Trophoblast cell (in vitro differentiated cells and primary cell): ENCODE data around the gene SPRED3.
A peak's percentile ranks its signal among the peaks of the same experiment; 100 is the strongest.

Source experiments
- DNase-seq, 2 donors: peaks; one replicate each; pipeline ENCODE4 v3.0.0-alpha.2; 2016
- H2AFZ ChIP-seq: 2 replicates; pipeline ENCODE4 v1.6.1; 2013; ENCODE audit warnings: low read length, moderate library complexity, mild to moderate bottlenecking; ENCODE audit not compliant: insufficient read depth, poor library complexity
- H2AK5ac ChIP-seq: 2 replicates; pipeline ENCODE4 v1.6.1; 2013; ENCODE audit warnings: mild to moderate bottlenecking, low read length
- H2BK120ac ChIP-seq: 2 replicates; pipeline ENCODE4 v1.6.1; 2013; ENCODE audit warnings: low read length, mild to moderate bottlenecking, moderate library complexity; ENCODE audit not compliant: insufficient read depth, poor library complexity
- H2BK12ac ChIP-seq: 2 replicates; pipeline ENCODE4 v1.6.1; 2013; ENCODE audit warnings: mild to moderate bottlenecking, low read length, moderate library complexity
- H2BK5ac ChIP-seq: 2 replicates; pipeline ENCODE4 v1.6.1; 2013; ENCODE audit warnings: low read length, low read depth, moderate library complexity, mild to moderate bottlenecking; ENCODE audit not compliant: poor library complexity
- H3K14ac ChIP-seq: 2 replicates; pipeline ENCODE4 v1.6.1; 2013; ENCODE audit warnings: mild to moderate bottlenecking, low read length
- H3K18ac ChIP-seq: 2 replicates; pipeline ENCODE4 v1.6.1; 2013; ENCODE audit warnings: mild to moderate bottlenecking, low read length
- H3K23ac ChIP-seq: 2 replicates; pipeline ENCODE4 v1.6.1; 2013; ENCODE audit warnings: low read length
- H3K27ac ChIP-seq: 2 replicates; pipeline ENCODE4 v1.5.1; 2013; ENCODE audit warnings: low read depth, mild to moderate bottlenecking, inconsistent platforms, low read length, moderate library complexity
- H3K27me3 ChIP-seq: 2 replicates; pipeline ENCODE4 v1.6.1; 2013; ENCODE audit warnings: inconsistent platforms, mild to moderate bottlenecking, low read length, moderate library complexity; ENCODE audit not compliant: insufficient read depth
- H3K36me3 ChIP-seq, 2 experiments: 1 replicate in 1 of 2; 2 replicates in 1 of 2; pipeline ENCODE4 v1.6.1; 2013; ENCODE audit warnings: low read length in 2 of 2, mild to moderate bottlenecking in 2 of 2, moderate library complexity in 1 of 2; ENCODE audit not compliant: insufficient read depth in 2 of 2, control insufficient read depth in 1 of 2
- H3K4ac ChIP-seq: 2 replicates; pipeline ENCODE4 v1.6.1; 2013; ENCODE audit warnings: low read depth, mild to moderate bottlenecking, low read length, moderate library complexity
- H3K4me1 ChIP-seq, 2 experiments: 1 replicate in 1 of 2; 2 replicates in 1 of 2; pipeline ENCODE4 v1.6.1; 2013; ENCODE audit warnings: low read length in 2 of 2, mild to moderate bottlenecking in 2 of 2, moderate library complexity in 1 of 2; ENCODE audit not compliant: insufficient read depth in 2 of 2, control insufficient read depth in 1 of 2
- H3K4me2 ChIP-seq: 2 replicates; pipeline ENCODE4 v1.6.1; 2013; ENCODE audit warnings: inconsistent platforms, mild to moderate bottlenecking, low read length, moderate library complexity
- H3K4me3 ChIP-seq: 2 replicates; pipeline ENCODE4 v1.5.1; 2013; ENCODE audit warnings: mild to moderate bottlenecking, low read depth, low read length, inconsistent platforms
- H3K79me1 ChIP-seq: one replicate; pipeline ENCODE4 v1.6.1; 2013; ENCODE audit warnings: low read length
- H3K79me2 ChIP-seq: 2 replicates; pipeline ENCODE4 v1.6.1; 2013; ENCODE audit warnings: low read length, mild to moderate bottlenecking; ENCODE audit not compliant: control insufficient read depth, insufficient read depth, poor library complexity
- H3K9ac ChIP-seq: 2 replicates; pipeline ENCODE4 v1.6.1; 2013; ENCODE audit warnings: mild to moderate bottlenecking, low read length
- H3K9me3 ChIP-seq: 2 replicates; pipeline ENCODE4 v1.6.1; 2013; ENCODE audit warnings: low read depth, mild to moderate bottlenecking, control low read depth, inconsistent platforms, low read length; ENCODE audit not compliant: insufficient read depth
- H4K12ac ChIP-seq: 2 replicates; pipeline ENCODE4 v1.6.1; 2013; ENCODE audit warnings: low read depth, mild to moderate bottlenecking, low read length, moderate library complexity
- H4K8ac ChIP-seq: 2 replicates; pipeline ENCODE4 v1.6.1; 2013; ENCODE audit warnings: low read depth, mild to moderate bottlenecking, low read length, moderate library complexity
- H4K91ac ChIP-seq: one replicate; pipeline ENCODE4 v1.6.1; 2013; ENCODE audit warnings: low read depth, mild to moderate bottlenecking, low read length, moderate library complexity
- WGBS: extraction: QIAGEN DNeasy Blood & Tissue Kit; methylation state at CpG from one replicate; pipeline ENCODE4 v1.1.7; 2013; ENCODE audit warnings: missing lambda C conversion rate; ENCODE audit not compliant: insufficient read length, insufficient coverage; ENCODE audit errors: extremely low coverage; 5-methylcytosine and 5-hydroxymethylcytosine counted together

The SPRED3 gene

GRCh38 chr19:38386300-38386970 lies 2.1 kb upstream of the SPRED3 start:
- Histone ChIP-seq H3K23ac (no peak overlapping the region), H3K4me3 (no peak overlapping the region), H2BK12ac (no peak overlapping the region), H4K91ac (no peak overlapping the region), H3K4ac (no peak overlapping the region), H2BK120ac (no peak overlapping the region), H3K18ac (no peak overlapping the region), H2AK5ac (no peak overlapping the region), H3K79me1 (peaks cover 8% of the 10 kb centered on the region), H3K27ac (no peak overlapping the region), H4K8ac (no peak overlapping the region), H3K14ac (no peak overlapping the region), H3K9ac (no peak overlapping the region), H3K4me1 (peaks cover 19 to 21% of the 10 kb centered on the region in 2 experiments), H4K12ac (no peak overlapping the region), H3K4me2 (no peak overlapping the region), H3K9me3 (no peaks in the 10 kb centered on the region), H3K79me2 (no peaks in the 10 kb centered on the region), H2AFZ (no peak overlapping the region), H3K36me3 (peaks cover 43 to 48% of the 10 kb centered on the region in 2 experiments), H2BK5ac (no peak overlapping the region), H3K27me3 (no peaks in the 10 kb centered on the region)
- no peak for DNase-seq
- no CpG with 5 or more reads among the region's 61 CpGs for WGBS

- H3K14ac ChIP-seq: no peak overlapping the region
These were observed 1.4 kb upstream of the SPRED3 start for GRCh38 chr19:38386971-38387549.

GRCh38 chr19:38387550-38388348 lies 748 bp upstream of the SPRED3 start, which contains the start of gene GGN:
TSS of gene GGN (minus strand) at chr19:38388034. CDS start at chr19:38387261, 773 bp downstream.
- H3K4me1 ChIP-seq: peaks cover 19 to 23% of the 10 kb centered on the region in 2 experiments
- no CpG with 5 or more reads among the region's 51 CpGs for WGBS
- H3K9ac ChIP-seq: no peak within 1 kb of the TSS

More at GRCh38 chr19:38386971-38387549, 1.4 kb upstream of the SPRED3 start:
- H3K27me3 ChIP-seq: no peaks in the 10 kb centered on the region
- peak overlapping the region; percentile 23 for H2BK12ac ChIP-seq
- no peak overlapping the region for H2BK120ac ChIP-seq
- H4K91ac ChIP-seq: no peak overlapping the region
- H3K4ac ChIP-seq: no peak overlapping the region
- no peak overlapping the region for H3K9ac ChIP-seq
- peak overlapping the region; percentile 28 for H2AK5ac ChIP-seq
- no peaks in the 10 kb centered on the region for H3K79me2 ChIP-seq
- no peak overlapping the region for H3K23ac ChIP-seq
- DNase-seq: no peak
- H3K79me1 ChIP-seq: peaks cover 8% of the 10 kb centered on the region
- H3K18ac ChIP-seq: no peak overlapping the region
- no peak overlapping the region for H3K4me3 ChIP-seq
- no peaks in the 10 kb centered on the region for H3K9me3 ChIP-seq
- H4K12ac ChIP-seq: no peak overlapping the region
- no peak overlapping the region for H2BK5ac ChIP-seq
- H3K4me2 ChIP-seq: peak overlapping the region; percentile 66
- H3K4me1 ChIP-seq: peaks cover 19 to 23% of the 10 kb centered on the region in 2 experiments
- peak overlapping the region; percentile 59 for H4K8ac ChIP-seq
- H3K27ac ChIP-seq: no peak overlapping the region
- H3K36me3 ChIP-seq: peaks cover 37 to 42% of the 10 kb centered on the region in 2 experiments
- H2AFZ ChIP-seq: no peak overlapping the region
- no CpG with 5 or more reads among the region's 36 CpGs for WGBS

GRCh38 chr19:38389101-38389925 lies 816 bp downstream of the SPRED3 start:
- H3K4me1 ChIP-seq: peaks cover 19 to 21% of the 10 kb centered on the region in 2 experiments
- no peaks in the 10 kb centered on the region for H3K27me3 ChIP-seq
- no peak overlapping the region for H2AK5ac ChIP-seq
- H3K4me3 ChIP-seq: peak overlapping the region; percentile 65
- peak overlapping the region; percentile 41 for H3K14ac ChIP-seq
- peak overlapping the region; percentile 35 for H3K18ac ChIP-seq
- no peak overlapping the region for H3K4ac ChIP-seq
- no peak overlapping the region for H2BK12ac ChIP-seq
- H4K91ac ChIP-seq: no peak overlapping the region
- H3K9me3 ChIP-seq: no peaks in the 10 kb centered on the region
- no peak overlapping the region for H2BK5ac ChIP-seq
- H4K8ac ChIP-seq: no peak overlapping the region
- H3K79me1 ChIP-seq: peaks cover 8% of the 10 kb centered on the region
- no peak overlapping the region for H3K9ac ChIP-seq
- WGBS: no CpG with 5 or more reads among the region's 28 CpGs
- no peak overlapping the region for H4K12ac ChIP-seq
- no peak overlapping the region for H2AFZ ChIP-seq
- H3K79me2 ChIP-seq: no peaks in the 10 kb centered on the region
- H2BK120ac ChIP-seq: no peak overlapping the region
- H3K23ac ChIP-seq: no peak overlapping the region
- peaks cover 18 to 25% of the 10 kb centered on the region in 2 experiments for H3K36me3 ChIP-seq
- peak overlapping the region; percentile 62 for H3K4me2 ChIP-seq
- no peak overlapping the region for H3K27ac ChIP-seq
- DNase-seq: peak in 1 of 2 donors; percentile 35

More at GRCh38 chr19:38387550-38388348, 748 bp upstream of the SPRED3 start, which contains the start of gene GGN:
- H2BK12ac ChIP-seq: peak within 1 kb of the TSS; percentile 23
- peak within 1 kb of the TSS; percentile 65 for H3K4me3 ChIP-seq
- peak within 1 kb of the TSS; percentile 72 for H4K12ac ChIP-seq
- no peak within 1 kb of the TSS for H3K4ac ChIP-seq
- peak within 1 kb of the TSS; percentile 63 for H4K8ac ChIP-seq
- DNase-seq: peak; percentile 64 to 70
- no peak within 1 kb of the TSS for H3K23ac ChIP-seq
- peaks cover 33 to 37% of the 10 kb centered on the region in 2 experiments for H3K36me3 ChIP-seq
- H3K79me1 ChIP-seq: peaks cover 8% of the 10 kb centered on the region
- H3K14ac ChIP-seq: peak within 1 kb of the TSS; percentile 41
- peak within 1 kb of the TSS; percentile 28 for H2AK5ac ChIP-seq
- H2BK120ac ChIP-seq: no peak within 1 kb of the TSS
- peak within 1 kb of the TSS; percentile 56 for H2AFZ ChIP-seq
- no peaks in the 10 kb centered on the region for H3K27me3 ChIP-seq
- no peaks in the 10 kb centered on the region for H3K79me2 ChIP-seq
- H3K27ac ChIP-seq: no peak within 1 kb of the TSS
- no peaks in the 10 kb centered on the region for H3K9me3 ChIP-seq
- H3K18ac ChIP-seq: peak within 1 kb of the TSS; percentile 37
- H4K91ac ChIP-seq: peak within 1 kb of the TSS; percentile 7
- H3K4me2 ChIP-seq: peak within 1 kb of the TSS; percentile 66
- no peak within 1 kb of the TSS for H2BK5ac ChIP-seq
